Smooth muscle cell (in vitro differentiated cells): ENCODE data around the gene TMEM114. TPM values are rescaled to one million over a fixed set of nuclear protein-coding genes. Genes with fewer than 3 reads are reported as not detected.

Source experiments
- DNase-seq: peaks from one replicate; lab custom pipeline; 2025; ENCODE audit not compliant: unreplicated experiment; lab: John Stamatoyannopoulos, UW
- H2AFZ ChIP-seq: fragments of 200-600 bp; sonication (generic); 2 replicates; pipeline ENCODE4 v1.6.0; 2016; ENCODE audit warnings: antibody characterized with exemption, low read depth, mild to moderate bottlenecking
- H3F3A ChIP-seq: fragments of 200-600 bp; sonication (generic); 2 replicates; pipeline ENCODE4 v1.6.0; 2017; ENCODE audit warnings: antibody characterized with exemption, low read depth
- H3K27ac ChIP-seq: fragments of 200-600 bp; sonication (generic); 2 replicates; pipeline ENCODE4 v1.5.1; 2016; ENCODE audit warnings: low read depth, mild to moderate bottlenecking
- H3K27me3 ChIP-seq: fragments of 200-600 bp; sonication (generic); 2 replicates; pipeline ENCODE4 v1.6.1; 2016; ENCODE audit warnings: low read depth, mild to moderate bottlenecking
- H3K36me3 ChIP-seq: fragments of 200-600 bp; sonication (generic); 2 replicates; pipeline ENCODE4 v1.5.1; 2016; ENCODE audit warnings: low read depth
- H3K4me1 ChIP-seq: fragments of 200-600 bp; sonication (generic); 2 replicates; pipeline ENCODE4 v1.5.1; 2016; ENCODE audit warnings: low read depth
- H3K4me2 ChIP-seq: fragments of 200-600 bp; sonication (generic); 2 replicates; pipeline ENCODE4 v1.6.0; 2016; ENCODE audit warnings: mild to moderate bottlenecking
- H3K4me3 ChIP-seq: fragments of 200-600 bp; sonication (generic); 2 replicates; pipeline ENCODE4 v1.5.1; 2016; ENCODE audit warnings: mild to moderate bottlenecking
- H3K79me2 ChIP-seq: fragments of 200-600 bp; sonication (generic); 2 replicates; pipeline ENCODE4 v1.6.0; 2016; ENCODE audit warnings: low read depth, mild to moderate bottlenecking
- H3K9ac ChIP-seq: fragments of 200-600 bp; sonication (generic); 2 replicates; pipeline ENCODE4 v1.6.0; 2016; ENCODE audit warnings: low read depth
- H3K9me3 ChIP-seq: fragments of 200-600 bp; sonication (generic); replicated peaks from 2 replicates; pipeline ENCODE4 v1.5.1; 2016; ENCODE audit warnings: low read depth
- H4K20me1 ChIP-seq: fragments of 200-600 bp; sonication (generic); 2 replicates; pipeline ENCODE4 v1.6.0; 2016; ENCODE audit warnings: low read depth
- WGBS: methylation state at CpG from one replicate; pipeline ENCODE4 v1.1.7; 2016; ENCODE audit warnings: low lambda C conversion rate; 5-methylcytosine and 5-hydroxymethylcytosine counted together
- polyA plus RNA-seq: library from polyadenylated mRNA; unstranded; fragments of >200 nt; fragmentation: Nextera tagmentation; extraction: Ambion mirVana; gene quantifications from 2 replicates; pipeline ENCODE4 v1.2.1, GENCODE V29; 2016
- total RNA-seq: library from RNA; depleted of rRNA; stranded (reverse); fragments of >200 nt; gene quantifications from 2 replicates; pipeline ENCODE4 v1.2.3, GENCODE V29; 2014
- TF ChIP-seq, protein P1 (sequence below): fragments of 200-600 bp; sonication (generic); IDR thresholded peaks from 2 replicates; pipeline ENCODE4 v1.5.1; 2017; ENCODE audit warnings: borderline replicate concordance, mild to moderate bottlenecking, antibody characterized with exemption; ENCODE audit not compliant: insufficient read depth, poor library complexity, severe bottlenecking

The TMEM114 gene
- total and polyA plus RNA-seq, 2 experiments from 2014 or later, result not detected

DNA sequence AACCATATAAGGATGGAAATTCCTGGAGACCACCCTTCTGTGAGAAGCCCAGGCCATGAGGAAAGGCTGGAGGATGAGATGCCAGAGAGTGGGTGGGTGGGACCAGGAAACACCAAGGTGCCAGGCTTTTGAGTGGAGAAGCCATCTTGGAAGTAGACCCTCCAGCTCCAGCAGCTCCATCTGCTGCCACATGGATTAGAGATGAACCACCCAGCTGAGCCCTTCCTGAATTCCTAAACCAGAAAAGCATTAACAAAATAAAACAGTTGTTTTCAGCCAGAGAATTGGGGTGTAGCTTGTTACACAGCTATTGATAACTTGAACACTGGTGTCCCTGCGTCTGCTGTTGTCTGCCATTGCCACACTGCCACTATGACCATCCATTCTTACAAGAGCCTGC is 6.3 kb upstream of the TMEM114 start:
- no peaks in the 10 kb centered on the region for H3F3A ChIP-seq
- H3K9ac ChIP-seq, result no peak overlapping the region
- H3K36me3 ChIP-seq, result no peaks in the 10 kb centered on the region
- no peak overlapping the region for H3K4me3 ChIP-seq
- TF ChIP-seq, protein P1, sequence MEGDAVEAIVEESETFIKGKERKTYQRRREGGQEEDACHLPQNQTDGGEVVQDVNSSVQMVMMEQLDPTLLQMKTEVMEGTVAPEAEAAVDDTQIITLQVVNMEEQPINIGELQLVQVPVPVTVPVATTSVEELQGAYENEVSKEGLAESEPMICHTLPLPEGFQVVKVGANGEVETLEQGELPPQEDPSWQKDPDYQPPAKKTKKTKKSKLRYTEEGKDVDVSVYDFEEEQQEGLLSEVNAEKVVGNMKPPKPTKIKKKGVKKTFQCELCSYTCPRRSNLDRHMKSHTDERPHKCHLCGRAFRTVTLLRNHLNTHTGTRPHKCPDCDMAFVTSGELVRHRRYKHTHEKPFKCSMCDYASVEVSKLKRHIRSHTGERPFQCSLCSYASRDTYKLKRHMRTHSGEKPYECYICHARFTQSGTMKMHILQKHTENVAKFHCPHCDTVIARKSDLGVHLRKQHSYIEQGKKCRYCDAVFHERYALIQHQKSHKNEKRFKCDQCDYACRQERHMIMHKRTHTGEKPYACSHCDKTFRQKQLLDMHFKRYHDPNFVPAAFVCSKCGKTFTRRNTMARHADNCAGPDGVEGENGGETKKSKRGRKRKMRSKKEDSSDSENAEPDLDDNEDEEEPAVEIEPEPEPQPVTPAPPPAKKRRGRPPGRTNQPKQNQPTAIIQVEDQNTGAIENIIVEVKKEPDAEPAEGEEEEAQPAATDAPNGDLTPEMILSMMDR, result no peak
- no peak for DNase-seq
- H4K20me1 ChIP-seq, result no peaks in the 10 kb centered on the region
- no peaks in the 10 kb centered on the region for H3K9me3 ChIP-seq
- H3K4me1 ChIP-seq, result no peaks in the 10 kb centered on the region
- no peaks in the 10 kb centered on the region for H3K79me2 ChIP-seq
- no peak overlapping the region for H2AFZ ChIP-seq
- WGBS, result 90% methylated on average over 1 of the region's 1 CpG
- H3K27ac ChIP-seq, result no peak overlapping the region
- peaks cover 21% of the 10 kb centered on the region for H3K27me3 ChIP-seq
- no peak overlapping the region for H3K4me2 ChIP-seq

DNA sequence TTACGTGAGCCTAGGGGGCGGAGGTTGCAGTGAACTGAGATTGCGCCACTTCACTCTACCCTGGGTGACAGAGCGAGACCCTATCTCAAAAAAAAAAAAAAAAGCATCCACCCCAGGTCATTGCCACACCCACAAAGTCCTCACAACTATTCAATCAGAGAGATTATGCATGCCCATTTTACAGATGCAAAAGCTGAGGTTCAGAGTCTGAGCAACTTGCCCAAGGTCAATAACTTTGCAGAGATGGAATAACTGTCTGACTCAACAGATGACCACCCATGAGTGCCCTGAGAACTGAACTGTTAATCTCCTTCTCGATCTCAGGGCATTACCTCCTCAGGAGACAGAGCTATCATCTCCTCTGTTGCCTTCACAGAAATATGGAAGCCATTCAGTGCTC is 5.5 kb upstream of the TMEM114 start:
- Histone ChIP-seq H3F3A (no peaks in the 10 kb centered on the region), H3K9me3 (no peaks in the 10 kb centered on the region), H3K4me3 (no peak overlapping the region), H4K20me1 (no peaks in the 10 kb centered on the region), H2AFZ (no peak overlapping the region), H3K4me1 (no peaks in the 10 kb centered on the region), H3K27ac (no peak overlapping the region), H3K27me3 (peaks cover 26% of the 10 kb centered on the region), H3K9ac (no peak overlapping the region), H3K4me2 (no peak overlapping the region), H3K79me2 (no peaks in the 10 kb centered on the region), H3K36me3 (no peaks in the 10 kb centered on the region)
- DNase-seq, result no peak
- TF ChIP-seq, protein P1, result no peak
- 93% methylated on average over 5 of the region's 5 CpGs for WGBS

DNA sequence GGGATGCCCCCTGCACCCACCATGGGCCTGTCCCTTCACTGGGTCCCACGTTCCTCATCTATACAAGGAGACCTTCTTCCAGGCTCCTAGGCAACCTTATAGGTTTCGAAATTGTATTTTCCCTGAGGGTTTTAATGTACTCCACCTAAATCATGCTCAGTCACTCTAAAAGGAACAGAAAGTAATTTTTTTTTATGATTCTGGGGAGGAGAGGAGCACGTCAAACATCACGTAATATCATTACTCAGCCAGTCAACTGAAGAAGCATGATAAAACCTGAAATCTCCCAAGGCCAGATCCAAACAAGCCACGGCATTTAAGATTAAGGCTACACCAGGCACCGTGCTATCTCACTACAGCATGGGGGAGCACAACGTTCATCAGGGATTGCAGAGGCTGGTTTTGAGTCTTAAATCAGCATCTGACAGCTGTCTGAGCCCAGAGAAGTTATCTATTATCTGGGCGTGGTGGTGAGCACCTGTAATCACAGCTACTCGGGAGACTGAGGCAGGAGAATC is 3.9 kb upstream of the TMEM114 start:
- Histone ChIP-seq H3K9me3 (no peaks in the 10 kb centered on the region), H3F3A (no peaks in the 10 kb centered on the region), H3K4me3 (no peak overlapping the region), H2AFZ (no peak overlapping the region), H3K9ac (no peak overlapping the region), H3K79me2 (no peaks in the 10 kb centered on the region), H3K27me3 (peaks cover 41% of the 10 kb centered on the region), H4K20me1 (no peaks in the 10 kb centered on the region), H3K4me2 (no peak overlapping the region), H3K36me3 (no peaks in the 10 kb centered on the region), H3K27ac (no peak overlapping the region), H3K4me1 (no peaks in the 10 kb centered on the region)
- 66% methylated on average over 9 of the region's 9 CpGs for WGBS
- TF ChIP-seq, protein P1, result no peak
- DNase-seq, result no peak

DNA sequence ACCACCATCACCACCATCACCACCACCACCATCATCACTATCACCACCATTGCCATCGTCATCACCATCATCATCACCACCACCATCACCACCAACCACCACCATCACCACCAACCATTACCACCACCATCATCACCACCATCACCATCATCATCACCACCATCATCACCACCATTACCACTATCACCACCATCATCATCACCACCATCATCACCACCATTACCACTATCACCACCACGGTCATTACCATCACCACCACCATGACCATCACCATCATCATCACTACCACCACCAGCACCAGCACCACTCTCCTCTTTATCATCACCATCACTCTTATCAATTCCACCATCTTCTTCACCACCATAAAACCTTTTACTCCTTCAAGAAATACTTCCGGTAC is 1.1 kb upstream of the TMEM114 start:
- TF ChIP-seq, protein P1, result no peak
- Histone ChIP-seq H3K36me3 (no peaks in the 10 kb centered on the region), H3K9me3 (no peaks in the 10 kb centered on the region), H3K4me2 (no peak overlapping the region), H3F3A (no peaks in the 10 kb centered on the region), H3K4me1 (no peaks in the 10 kb centered on the region), H3K27ac (no peak overlapping the region), H4K20me1 (no peaks in the 10 kb centered on the region), H3K4me3 (no peak overlapping the region), H3K79me2 (no peaks in the 10 kb centered on the region), H3K27me3 (peaks cover 65% of the 10 kb centered on the region), H2AFZ (no peak overlapping the region), H3K9ac (no peak overlapping the region)
- no peak for DNase-seq
- WGBS, result 94% methylated on average over 3 of the region's 3 CpGs
